ENCODE measurements around the gene LEPROT. TPM values are rescaled to one million over a fixed set of nuclear protein-coding genes. Genes with fewer than 3 reads are reported as not detected.

The LEPROT gene
- total and polyA plus RNA-seq, 2 donors from 2014 or later, result 67.6 to 160 TPM

DNA sequence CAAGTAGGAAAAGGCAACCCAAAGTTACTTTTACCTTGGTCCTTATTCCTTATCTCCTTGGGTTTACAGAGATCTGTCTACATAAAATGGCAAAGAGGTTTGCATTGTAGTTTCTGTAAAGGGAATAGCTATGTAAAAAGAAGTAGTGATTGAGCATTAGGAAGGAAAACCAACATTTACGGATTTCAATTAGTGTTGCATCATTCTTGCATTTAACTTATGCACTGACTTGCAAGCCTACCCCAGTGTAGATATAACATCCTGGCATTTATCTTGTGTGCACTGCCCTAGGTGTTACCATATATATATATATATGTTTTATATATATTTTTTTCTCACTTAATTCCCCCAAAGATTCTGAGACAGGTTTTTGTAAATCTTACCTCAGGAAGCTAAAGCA is 3.7 kb upstream of the LEPROT start:
- FAIRE-seq (no peak), DNase-seq (no peak)
- no peaks in the 10 kb centered on the region for H3K36me3 ChIP-seq (ENCODE audit: control insufficient read depth in 2 of 3, insufficient read depth in 3 of 3, low read length in 3 of 3)
- H3K4me3 ChIP-seq (ENCODE audit: low read length in 3 of 3), result no peak overlapping the region
- H3K27ac ChIP-seq (ENCODE audit: low read depth in 2 of 2, low read length in 2 of 2), result no peak overlapping the region
- H3K9ac ChIP-seq (ENCODE audit: low read length in 3 of 3), result no peak overlapping the region
- peaks cover 1 to 28% (median 10%) of the 10 kb centered on the region in 3 donors for H3K4me1 ChIP-seq (ENCODE audit: control insufficient read depth in 2 of 3, insufficient read depth in 2 of 3, low read depth in 1 of 3, low read length in 3 of 3)
- H3K9me3 ChIP-seq (ENCODE audit: control insufficient read depth in 2 of 3, insufficient read depth in 1 of 3, low read length in 3 of 3), result no peaks in the 10 kb centered on the region
- H3K27me3 ChIP-seq (ENCODE audit: control insufficient read depth, insufficient read depth, low read length), result no peaks in the 10 kb centered on the region
- TF ChIP-seq, protein P1, sequence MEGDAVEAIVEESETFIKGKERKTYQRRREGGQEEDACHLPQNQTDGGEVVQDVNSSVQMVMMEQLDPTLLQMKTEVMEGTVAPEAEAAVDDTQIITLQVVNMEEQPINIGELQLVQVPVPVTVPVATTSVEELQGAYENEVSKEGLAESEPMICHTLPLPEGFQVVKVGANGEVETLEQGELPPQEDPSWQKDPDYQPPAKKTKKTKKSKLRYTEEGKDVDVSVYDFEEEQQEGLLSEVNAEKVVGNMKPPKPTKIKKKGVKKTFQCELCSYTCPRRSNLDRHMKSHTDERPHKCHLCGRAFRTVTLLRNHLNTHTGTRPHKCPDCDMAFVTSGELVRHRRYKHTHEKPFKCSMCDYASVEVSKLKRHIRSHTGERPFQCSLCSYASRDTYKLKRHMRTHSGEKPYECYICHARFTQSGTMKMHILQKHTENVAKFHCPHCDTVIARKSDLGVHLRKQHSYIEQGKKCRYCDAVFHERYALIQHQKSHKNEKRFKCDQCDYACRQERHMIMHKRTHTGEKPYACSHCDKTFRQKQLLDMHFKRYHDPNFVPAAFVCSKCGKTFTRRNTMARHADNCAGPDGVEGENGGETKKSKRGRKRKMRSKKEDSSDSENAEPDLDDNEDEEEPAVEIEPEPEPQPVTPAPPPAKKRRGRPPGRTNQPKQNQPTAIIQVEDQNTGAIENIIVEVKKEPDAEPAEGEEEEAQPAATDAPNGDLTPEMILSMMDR (IDR thresholded peaks at IDR 0.05; ENCODE audit: borderline replicate concordance, extremely low read depth, insufficient read depth), result no peak
- intact Hi-C loops (cut with DNase I), result no loop called here

GRCh38 chr1:65417729-65418128 is 2.7 kb upstream of the LEPROT start:
- no peak for FAIRE-seq
- TF ChIP-seq, protein P1 (IDR thresholded peaks at IDR 0.05; ENCODE audit: borderline replicate concordance, extremely low read depth, insufficient read depth), result no peak
- Histone ChIP-seq H3K4me1 (ENCODE audit: control insufficient read depth in 2 of 3, insufficient read depth in 2 of 3, low read depth in 1 of 3, low read length in 3 of 3) (peaks cover 6 to 38% (median 18%) of the 10 kb centered on the region in 3 donors), H3K9ac (ENCODE audit: low read length in 3 of 3) (peak overlapping the region in 1 of 3 donors; percentile 4), H3K36me3 (ENCODE audit: control insufficient read depth in 2 of 3, insufficient read depth in 3 of 3, low read length in 3 of 3) (no peaks in the 10 kb centered on the region), H3K4me3 (ENCODE audit: low read length in 3 of 3) (no peak overlapping the region), H3K9me3 (ENCODE audit: control insufficient read depth in 2 of 3, insufficient read depth in 1 of 3, low read length in 3 of 3) (no peaks in the 10 kb centered on the region), H3K27me3 (ENCODE audit: control insufficient read depth, insufficient read depth, low read length) (no peaks in the 10 kb centered on the region), H3K27ac (ENCODE audit: low read depth in 2 of 2, low read length in 2 of 2) (peak overlapping the region; percentile 66 to 78)
- intact Hi-C loops (cut with DNase I), result no loop called here
- DNase-seq, result peak in 1 of 5 donors; percentile 22

GRCh38 chr1:65418522-65419185 is 1.8 kb upstream of the LEPROT start:
- no peak for DNase-seq
- Histone ChIP-seq H3K27me3 (ENCODE audit: control insufficient read depth, insufficient read depth, low read length) (no peaks in the 10 kb centered on the region), H3K4me1 (ENCODE audit: control insufficient read depth in 2 of 3, insufficient read depth in 2 of 3, low read depth in 1 of 3, low read length in 3 of 3) (peaks cover 6 to 41% (median 23%) of the 10 kb centered on the region in 3 donors), H3K9me3 (ENCODE audit: control insufficient read depth in 2 of 3, insufficient read depth in 1 of 3, low read length in 3 of 3) (no peaks in the 10 kb centered on the region), H3K4me3 (ENCODE audit: low read length in 3 of 3) (peak overlapping the region in 1 of 3 donors; percentile 74), H3K27ac (ENCODE audit: low read depth in 2 of 2, low read length in 2 of 2) (peak overlapping the region; percentile 66 to 78), H3K36me3 (ENCODE audit: control insufficient read depth in 2 of 3, insufficient read depth in 3 of 3, low read length in 3 of 3) (no peaks in the 10 kb centered on the region), H3K9ac (ENCODE audit: low read length in 3 of 3) (no peak overlapping the region)
- intact Hi-C loops (cut with DNase I), result no loop called here
- FAIRE-seq, result no peak
- TF ChIP-seq, protein P1 (IDR thresholded peaks at IDR 0.05; ENCODE audit: borderline replicate concordance, extremely low read depth, insufficient read depth), result no peak

Data from kidney (tissue), 14 donors.